NCI-H1105 (cell line): ENCODE measurements around the gene RBFOX1.
"Not testable (repeated sequence)": the region's sequence is repeated elsewhere in the genome, so short reads cannot be mapped to it uniquely, and the experiment has no call there.

ENCODE experiments used
- DNase-seq: peaks from one replicate; lab custom pipeline; 2025; lab: John Stamatoyannopoulos, UW

RBFOX1 gene

GRCh38 chr16:7470344-7470743 is 137.7 kb downstream of the RBFOX1 start:
- no peak for DNase-seq

DNA sequence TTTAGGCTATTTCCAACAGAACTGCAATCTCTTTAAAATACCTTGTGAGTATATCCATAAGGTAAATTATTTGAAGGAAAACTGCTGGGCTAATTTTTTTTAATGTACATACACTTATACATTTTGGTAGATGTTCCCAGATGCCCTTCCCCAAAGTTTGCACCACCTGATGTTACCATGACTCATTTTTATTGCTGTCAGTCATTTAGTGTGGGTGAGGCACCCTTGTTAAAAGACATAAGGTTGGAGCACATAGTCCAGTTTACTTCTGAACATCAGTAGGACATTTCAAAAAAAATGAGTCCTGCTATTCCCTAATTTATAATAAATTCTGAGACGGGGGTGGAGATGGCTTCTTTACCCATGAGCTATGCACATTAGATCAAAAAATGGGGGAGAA is 138.6 kb downstream of the RBFOX1 start:
- no peak for DNase-seq

GRCh38 chr16:7482032-7482431 is 149.4 kb downstream of the RBFOX1 start:
- DNase-seq: no peak

DNA sequence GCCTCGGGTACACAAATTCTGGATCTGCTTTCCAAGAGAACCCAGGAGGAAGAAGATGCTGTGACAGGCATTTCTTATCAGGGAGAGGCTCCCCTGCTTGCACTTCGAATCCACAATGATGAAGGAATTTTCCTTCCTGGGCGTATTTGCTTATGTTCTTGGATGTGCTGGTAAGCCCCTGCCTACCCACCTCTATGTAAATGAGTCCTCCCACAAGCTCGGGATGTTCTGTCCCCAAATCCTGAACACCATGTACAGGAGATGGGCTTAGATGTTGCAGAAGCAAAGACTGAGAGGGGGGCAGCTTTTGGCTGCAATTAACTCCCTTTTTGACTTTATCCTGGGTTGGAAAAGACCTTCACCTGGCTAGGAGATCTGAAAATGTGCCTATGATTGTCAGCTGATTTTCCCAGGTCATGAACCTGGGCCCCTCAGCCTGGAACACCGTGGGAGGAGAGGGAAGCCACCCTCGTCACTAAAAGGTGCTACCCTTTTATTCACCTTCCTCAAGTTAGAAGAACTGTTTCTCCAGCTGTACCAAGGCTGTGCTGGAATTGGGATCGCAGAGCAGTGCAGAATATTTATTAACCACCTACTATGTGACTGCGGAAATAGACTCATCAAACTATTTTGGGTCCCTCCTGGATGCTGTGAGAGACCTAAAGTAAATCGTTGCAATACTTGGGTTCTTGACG is 150.1 kb downstream of the RBFOX1 start:
- DNase-seq: no peak

- no peak for DNase-seq
Measured at GRCh38 chr16:7487574-7488323, 155.1 kb downstream of the RBFOX1 start.

GRCh38 chr16:7492122-7492521 is 159.5 kb downstream of the RBFOX1 start:
- DNase-seq: no peak

GRCh38 chr16:7493133-7493532 is 160.5 kb downstream of the RBFOX1 start:
- no peak for DNase-seq

- DNase-seq: no peak
Measured at GRCh38 chr16:7497691-7498090, 165.0 kb downstream of the RBFOX1 start.

- DNase-seq: no peak
Measured at GRCh38 chr16:7501868-7502267, 169.2 kb downstream of the RBFOX1 start.

DNA sequence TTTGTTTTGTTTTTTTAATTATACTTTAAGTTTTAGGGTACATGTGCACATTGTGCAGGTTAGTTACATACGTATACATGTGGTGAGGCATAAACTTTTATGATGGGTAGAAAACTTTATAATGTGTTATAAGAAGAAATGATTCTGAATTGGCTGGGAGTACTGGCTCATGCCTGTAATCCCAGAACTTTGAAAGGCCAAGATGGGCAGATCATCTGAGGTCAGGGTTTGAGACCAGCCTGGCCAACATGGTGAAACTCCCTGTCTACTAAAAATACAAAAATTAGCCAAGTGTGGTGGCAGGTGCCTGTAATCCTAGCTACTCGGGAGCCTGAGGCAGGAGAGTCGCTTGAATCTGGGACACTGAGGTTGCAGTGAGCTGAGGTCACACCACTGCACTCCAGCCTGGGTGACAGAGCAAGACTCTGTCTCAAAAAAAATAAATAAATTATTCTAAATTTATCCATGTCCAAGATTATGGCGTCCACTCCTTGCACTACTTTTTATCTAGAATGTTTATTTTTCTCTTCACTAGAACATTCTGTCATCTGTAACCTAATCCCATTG is 170.0 kb downstream of the RBFOX1 start:
- DNase-seq: not testable (repeated sequence)

- DNase-seq: no peak
Measured at GRCh38 chr16:7503666-7504065, 171.0 kb downstream of the RBFOX1 start.

- DNase-seq: no peak
Measured at GRCh38 chr16:7504844-7505243, 172.2 kb downstream of the RBFOX1 start.

- DNase-seq: no peak
Measured at GRCh38 chr16:7505495-7505894, 172.8 kb downstream of the RBFOX1 start.

GRCh38 chr16:7506363-7506762 is 173.7 kb downstream of the RBFOX1 start:
- DNase-seq: no peak

GRCh38 chr16:7508656-7509055 is 176.0 kb downstream of the RBFOX1 start:
- no peak for DNase-seq

- DNase-seq: no peak
Measured at GRCh38 chr16:7509963-7510601, 177.4 kb downstream of the RBFOX1 start.

GRCh38 chr16:7511549-7512260 is 179.1 kb downstream of the RBFOX1 start:
- no peak for DNase-seq

DNA sequence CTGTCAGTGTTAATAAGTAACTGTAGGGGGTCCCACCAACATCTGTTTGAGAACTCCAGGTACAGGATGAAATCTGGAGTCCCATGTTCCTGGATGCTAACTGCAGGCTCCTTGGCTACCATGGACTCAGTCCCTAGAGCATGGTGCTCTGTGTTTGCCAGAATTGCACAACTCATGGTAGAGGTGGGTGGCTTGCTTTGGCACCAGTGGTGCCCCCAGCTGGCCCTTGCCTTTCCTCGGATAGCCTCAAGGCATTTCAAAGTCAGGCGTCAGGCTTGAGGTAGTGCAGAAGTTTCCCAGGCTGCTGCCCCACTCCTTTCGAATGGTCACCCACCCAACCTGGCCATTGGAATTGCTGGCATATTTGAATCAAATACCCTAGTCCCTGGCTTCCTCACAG is 179.9 kb downstream of the RBFOX1 start:
- no peak for DNase-seq

- DNase-seq: no peak
Measured at GRCh38 chr16:7513429-7513828, 180.8 kb downstream of the RBFOX1 start.

GRCh38 chr16:7515543-7515942 is 182.9 kb downstream of the RBFOX1 start:
- DNase-seq: no peak

DNA sequence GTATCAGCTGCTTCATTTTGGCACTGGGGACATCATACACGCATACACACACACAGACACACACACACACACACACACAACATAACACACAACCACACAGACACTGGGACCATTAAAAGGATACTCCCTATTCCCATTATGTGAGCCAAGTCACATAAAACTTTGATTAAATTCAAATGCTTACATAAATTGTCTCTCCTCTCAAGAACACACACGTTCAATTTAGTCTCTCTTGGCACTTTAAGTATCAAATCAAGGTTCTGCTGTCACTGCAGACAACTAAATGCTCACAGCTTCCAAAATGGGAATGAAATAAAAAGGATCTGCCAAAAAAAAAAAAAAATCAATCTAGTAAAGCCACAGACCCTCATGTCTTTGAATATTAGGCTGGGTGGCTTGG is 184.9 kb downstream of the RBFOX1 start:
- no peak for DNase-seq

DNA sequence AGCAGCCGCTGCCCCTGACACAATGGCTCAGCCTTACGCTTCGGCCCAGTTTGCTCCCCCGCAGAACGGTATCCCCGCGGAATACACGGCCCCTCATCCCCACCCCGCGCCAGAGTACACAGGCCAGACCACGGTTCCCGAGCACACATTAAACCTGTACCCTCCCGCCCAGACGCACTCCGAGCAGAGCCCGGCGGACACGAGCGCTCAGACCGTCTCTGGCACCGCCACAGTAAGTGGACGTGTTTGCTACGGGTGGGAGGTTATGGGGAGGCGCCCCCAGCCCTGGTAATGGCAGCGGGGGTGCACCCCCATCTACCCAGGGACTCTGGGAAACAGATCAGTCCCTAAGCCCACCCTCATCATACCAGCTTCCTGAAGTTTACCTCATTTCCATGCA is 185.5 kb downstream of the RBFOX1 start:
- no peak for DNase-seq
